SK-N-MC (cell line): ENCODE results near the gene RIPOR3.
"Not testable (repeated sequence)": the region's sequence is repeated elsewhere in the genome, so short reads cannot be mapped to it uniquely, and the experiment has no call there.

Experiments
- DNase-seq: peaks from one replicate; pipeline ENCODE4 v3.0.0-alpha.2; 2011; ENCODE audit warnings: low read depth, low spot score
- H3K27ac ChIP-seq: fragments of 200-600 bp; sonication (generic); 2 replicates; pipeline ENCODE4 v1.5.1; 2016; ENCODE audit warnings: mixed run types
- H3K36me3 ChIP-seq: fragments of 200-600 bp; sonication (generic); 2 replicates; pipeline ENCODE4 v1.6.1; 2017; ENCODE audit warnings: antibody characterized with exemption, low read length, mixed read lengths; ENCODE audit not compliant: insufficient read depth
- H3K4me3 ChIP-seq: fragments of 200-600 bp; sonication (generic); 2 replicates; pipeline ENCODE4 v1.5.1; 2016
- H3K9ac ChIP-seq: fragments of 200-600 bp; sonication (generic); 2 replicates; pipeline ENCODE4 v1.8.0; 2017; ENCODE audit warnings: mixed run types, mixed read lengths; ENCODE audit not compliant: insufficient read length
- H3K9me3 ChIP-seq: fragments of 200-600 bp; sonication (generic); 2 replicates; pipeline ENCODE4 v1.6.1; 2017; ENCODE audit warnings: low read depth, mild to moderate bottlenecking, antibody characterized with exemption, low read length, moderate library complexity, mixed read lengths
- EZH2 ChIP-seq: fragments of 200-600 bp; sonication (generic); IDR thresholded peaks from one replicate; pipeline ENCODE4 v1.6.1; 2017; ENCODE audit warnings: antibody characterized with exemption
- FOXP2 ChIP-seq: optimal IDR thresholded peaks from 2 replicates; pipeline ENCODE3; 2011; ENCODE audit warnings: mild to moderate bottlenecking, moderate library complexity; ENCODE audit not compliant: insufficient read depth; ENCODE audit errors: extremely low read length, control extremely low read depth
- POLR2AphosphoS5 ChIP-seq: IDR thresholded peaks from 2 replicates; pipeline ENCODE4 v1.6.1; 2012; ENCODE audit warnings: mild to moderate bottlenecking, low read depth, low read length, borderline replicate concordance

The RIPOR3 gene

GRCh38 chr20:50572938-50573777 lies 118.2 kb downstream of the RIPOR3 start:
- TF ChIP-seq EZH2 (no peak), POLR2AphosphoS5 (no peak), FOXP2 (no peak)
- no peak overlapping the region for H3K9ac ChIP-seq
- H3K4me3 ChIP-seq, result no peak overlapping the region
- no peak overlapping the region for H3K27ac ChIP-seq
- peaks cover 39% of the 10 kb centered on the region for H3K36me3 ChIP-seq
- no peaks in the 10 kb centered on the region for H3K9me3 ChIP-seq
- no peak for DNase-seq

GRCh38 chr20:50571466-50571865 lies 119.9 kb downstream of the RIPOR3 start:
- Histone ChIP-seq H3K9ac (no peak overlapping the region), H3K36me3 (peaks cover 33% of the 10 kb centered on the region), H3K4me3 (no peak overlapping the region), H3K9me3 (no peaks in the 10 kb centered on the region), H3K27ac (peak overlapping the region; percentile 84)
- TF ChIP-seq POLR2AphosphoS5 (no peak), FOXP2 (no peak), EZH2 (no peak)
- DNase-seq, result no peak

GRCh38 chr20:50569864-50570836 lies 121.2 kb downstream of the RIPOR3 start:
- H3K4me3 ChIP-seq, result no peak overlapping the region
- peak overlapping the region; percentile 54 for H3K9ac ChIP-seq
- no peaks in the 10 kb centered on the region for H3K9me3 ChIP-seq
- H3K27ac ChIP-seq, result peak overlapping the region; percentile 84
- H3K36me3 ChIP-seq, result peaks cover 32% of the 10 kb centered on the region
- DNase-seq, result no peak
- no peak for TF ChIP-seq FOXP2
- no peak for TF ChIP-seq EZH2
- no peak for TF ChIP-seq POLR2AphosphoS5

DNA sequence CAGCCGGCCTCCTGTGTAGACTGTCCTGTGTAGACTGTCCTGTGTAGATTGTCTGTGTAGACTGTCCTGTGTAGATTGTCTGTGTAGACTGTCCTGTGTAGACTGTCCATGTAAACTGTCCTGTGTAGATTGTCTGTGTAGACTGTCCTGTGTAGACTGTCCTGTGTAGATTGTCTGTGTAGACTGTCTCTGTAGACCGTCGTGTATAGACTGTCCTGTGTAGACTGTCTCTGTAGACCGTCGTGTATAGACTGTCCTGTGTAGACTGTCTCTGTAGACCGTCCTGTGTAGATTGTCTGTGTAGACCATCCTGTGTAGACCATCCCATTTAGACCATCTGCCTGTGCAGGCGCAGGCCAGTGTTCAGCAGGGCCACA lies 121.9 kb downstream of the RIPOR3 start:
- H3K27ac ChIP-seq, result peak overlapping the region; percentile 84
- H3K9me3 ChIP-seq, H3K4me3 ChIP-seq, DNase-seq: not testable (repeated sequence)
- H3K36me3 ChIP-seq, result peaks cover 31% of the 10 kb centered on the region
- peak overlapping the region; percentile 54 for H3K9ac ChIP-seq

- Histone ChIP-seq H3K27ac (no peak overlapping the region), H3K9ac (no peak overlapping the region), H3K36me3 (peaks cover 28% of the 10 kb centered on the region), H3K9me3 (no peaks in the 10 kb centered on the region), H3K4me3 (no peak overlapping the region)
- TF ChIP-seq FOXP2 (no peak), EZH2 (no peak), POLR2AphosphoS5 (no peak)
- DNase-seq, result no peak
Observed at GRCh38 chr20:50568549-50568942, 122.8 kb downstream of the RIPOR3 start.

- Histone ChIP-seq H3K9ac (no peak overlapping the region), H3K36me3 (peaks cover 34% of the 10 kb centered on the region), H3K9me3 (no peaks in the 10 kb centered on the region), H3K4me3 (no peak overlapping the region), H3K27ac (no peak overlapping the region)
- no peak for DNase-seq
- TF ChIP-seq FOXP2 (no peak), EZH2 (no peak), POLR2AphosphoS5 (no peak)
Observed at GRCh38 chr20:50567860-50568548, 123.3 kb downstream of the RIPOR3 start.

GRCh38 chr20:50565871-50566270 lies 125.5 kb downstream of the RIPOR3 start:
- H3K9ac ChIP-seq, result no peak overlapping the region
- H3K4me3 ChIP-seq, result no peak overlapping the region
- DNase-seq, result no peak
- TF ChIP-seq FOXP2, result no peak
- TF ChIP-seq EZH2, result no peak
- no peak for TF ChIP-seq POLR2AphosphoS5
- H3K27ac ChIP-seq, result no peak overlapping the region
- H3K9me3 ChIP-seq, result no peaks in the 10 kb centered on the region
- peaks cover 47% of the 10 kb centered on the region for H3K36me3 ChIP-seq

DNA sequence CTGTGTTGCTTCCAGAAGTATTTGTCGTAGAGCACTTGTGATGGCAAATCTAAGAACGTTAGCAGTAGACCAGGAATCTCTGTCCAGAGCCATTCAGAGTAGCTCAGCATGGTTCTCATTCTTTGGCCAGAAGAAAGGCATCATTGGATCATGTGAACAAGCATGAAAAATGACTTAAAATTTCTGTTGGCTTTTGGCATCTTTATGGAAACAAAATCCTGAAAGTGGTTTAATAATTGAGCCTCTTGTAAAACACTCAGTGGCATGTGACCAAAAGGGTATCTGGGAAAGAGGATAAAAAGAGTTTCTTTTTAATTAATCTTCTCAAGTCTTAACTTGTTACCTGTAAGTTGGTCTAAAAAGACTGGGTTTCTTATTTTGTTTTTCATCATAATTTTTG lies 126.0 kb downstream of the RIPOR3 start:
- H3K27ac ChIP-seq, result no peak overlapping the region
- H3K9ac ChIP-seq, result no peak overlapping the region
- TF ChIP-seq FOXP2 (no peak), POLR2AphosphoS5 (no peak), EZH2 (no peak)
- H3K4me3 ChIP-seq, result no peak overlapping the region
- DNase-seq, result no peak
- no peaks in the 10 kb centered on the region for H3K9me3 ChIP-seq
- H3K36me3 ChIP-seq, result peaks cover 47% of the 10 kb centered on the region
